ENCODE data around the gene CLIC3.

Gene CLIC3

GRCh38 chr9:136995362-136995761 is 1.0 kb downstream of the CLIC3 start:
- TF ChIP-seq CTCF (IDR thresholded peaks at IDR 0.05; ENCODE audit: borderline replicate concordance, control extremely low read depth, extremely low read depth, insufficient read depth, missing control alignments), result no peak
- in situ Hi-C loops (cut with MboI; ENCODE audit: low sequenced_read_pairs, unreplicated experiment), result no loop called here
- no peak for DNase-seq (ENCODE audit: low spot score)

DNA sequence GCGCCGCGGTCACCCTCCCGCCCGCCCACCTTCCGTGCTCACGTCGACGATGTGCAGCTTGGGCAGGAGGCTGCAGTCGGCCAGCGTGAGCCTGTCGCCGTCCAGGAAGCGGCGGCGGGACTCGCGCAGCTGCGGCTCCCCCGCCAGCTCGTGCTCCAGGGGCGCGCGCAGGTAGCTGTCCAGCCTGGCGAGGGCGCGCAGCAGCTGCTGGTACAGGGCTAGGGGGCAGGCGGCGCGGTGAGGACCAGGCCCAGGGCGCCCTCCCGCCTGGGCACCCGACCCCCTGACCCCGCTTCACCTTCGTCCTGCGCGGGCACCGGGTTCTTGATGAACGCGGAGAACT is 1.5 kb downstream of the CLIC3 start:
- no peak for TF ChIP-seq CTCF (IDR thresholded peaks at IDR 0.05; ENCODE audit: borderline replicate concordance, control extremely low read depth, extremely low read depth, insufficient read depth, missing control alignments)
- DNase-seq (ENCODE audit: low spot score), result no peak
- in situ Hi-C loops (cut with MboI; ENCODE audit: low sequenced_read_pairs, unreplicated experiment), result no loop called here

GRCh38 chr9:136994180-136994887 is 2.0 kb downstream of the CLIC3 start:
- TF ChIP-seq CTCF (IDR thresholded peaks at IDR 0.05; ENCODE audit: borderline replicate concordance, control extremely low read depth, extremely low read depth, insufficient read depth, missing control alignments), result no peak
- no peak for DNase-seq (ENCODE audit: low spot score)

DNA sequence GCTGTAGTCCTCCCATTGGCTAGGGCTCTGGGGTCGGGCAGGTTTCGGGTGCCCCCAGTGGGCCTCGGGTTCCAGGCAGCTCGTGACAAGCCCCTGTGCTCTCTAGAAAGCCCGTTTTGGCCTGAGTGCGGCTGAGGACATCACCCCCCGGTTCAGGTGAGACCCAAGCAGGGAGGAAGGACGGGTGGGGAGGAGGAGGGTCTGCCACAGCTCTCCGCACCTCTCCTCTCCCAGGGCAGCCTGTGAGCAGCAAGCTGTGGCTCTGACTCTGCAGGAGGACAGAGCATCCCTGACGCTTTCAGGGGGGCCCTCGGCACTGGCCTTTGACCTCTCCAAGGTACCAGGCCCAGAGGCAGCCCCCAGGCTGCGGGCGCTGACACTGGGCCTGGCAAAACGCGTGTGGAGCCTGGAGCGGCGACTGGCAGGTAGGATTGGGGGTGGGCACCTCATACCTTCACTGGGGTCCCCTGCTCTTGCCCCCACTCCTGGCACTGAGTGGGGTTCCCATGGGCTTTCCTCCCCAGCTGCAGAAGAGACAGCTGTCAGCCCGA is 3.5 kb downstream of the CLIC3 start:
- no peak for DNase-seq (ENCODE audit: low spot score)
- in situ Hi-C loops (cut with MboI; ENCODE audit: low sequenced_read_pairs, unreplicated experiment), result no loop called here
- TF ChIP-seq CTCF (IDR thresholded peaks at IDR 0.05; ENCODE audit: borderline replicate concordance, control extremely low read depth, extremely low read depth, insufficient read depth, missing control alignments), result no peak

More at GRCh38 chr9:136994180-136994887, 2.0 kb downstream of the CLIC3 start:
- in situ Hi-C loops (cut with MboI; ENCODE audit: low sequenced_read_pairs, unreplicated experiment), result no loop called here

GRCh38 chr9:136991993-136992818 is 4.2 kb downstream of the CLIC3 start, which contains the start of gene PAXX:
Gene PAXX, plus strand, starts transcription at chr9:136992422. Its CDS starts 22 bp downstream, at chr9:136992444.
- peak; percentile 100 for DNase-seq (ENCODE audit: low spot score)
- in situ Hi-C loops (cut with MboI; ENCODE audit: low sequenced_read_pairs, unreplicated experiment), result no loop called here
- TF ChIP-seq CTCF (IDR thresholded peaks at IDR 0.05; ENCODE audit: borderline replicate concordance, control extremely low read depth, extremely low read depth, insufficient read depth, missing control alignments), result no peak

DNA sequence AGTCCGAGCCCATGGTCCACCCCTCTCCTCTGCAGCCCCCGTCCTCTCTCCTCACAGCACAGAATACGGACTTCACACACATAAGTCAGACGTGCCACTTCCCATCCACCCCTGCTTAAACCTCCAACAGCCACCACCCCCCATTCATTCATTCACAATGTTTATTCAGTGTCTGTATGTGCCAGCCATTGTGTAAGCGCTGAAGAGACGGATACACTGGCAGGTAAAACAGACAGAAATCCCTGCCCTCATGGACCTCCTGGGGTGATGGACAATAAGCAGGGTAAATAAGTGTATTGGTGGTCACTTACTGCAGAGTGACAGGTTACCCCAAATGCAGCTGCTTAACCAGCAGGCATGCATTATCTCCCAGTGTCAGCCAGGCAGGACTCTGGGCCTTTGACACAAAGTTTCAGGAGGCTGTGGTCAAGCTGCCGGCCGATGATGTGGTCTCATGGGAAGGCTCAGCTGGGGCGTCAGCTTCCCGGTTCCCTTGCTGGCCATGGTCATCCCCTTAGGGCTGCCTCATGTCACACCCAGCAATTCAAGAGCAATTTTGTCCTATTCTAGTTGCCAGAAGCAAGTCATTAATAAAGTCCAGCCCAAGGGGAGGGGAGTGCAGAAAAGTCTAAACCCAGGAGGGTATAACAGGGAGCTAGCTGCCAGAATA is 6.0 kb downstream of the CLIC3 start:
- TF ChIP-seq CTCF (IDR thresholded peaks at IDR 0.05; ENCODE audit: borderline replicate concordance, control extremely low read depth, extremely low read depth, insufficient read depth, missing control alignments), result no peak
- no peak for DNase-seq (ENCODE audit: low spot score)
- in situ Hi-C loops (cut with MboI; ENCODE audit: low sequenced_read_pairs, unreplicated experiment), result no loop called here
